Activated naive CD4-positive, alpha-beta T cell treated with anti-CD3 and anti-CD28 coated beads, Interleukin-2, amount 50 U/mL, for 16 hours (primary cell): Measurements from ENCODE around the gene LVRN.

Experiments used
- DNase-seq: peaks from one replicate; pipeline ENCODE4 v3.0.0-alpha.2; 2020

The LVRN gene

GRCh38 chr5:116032991-116033390, 70.7 kb downstream of the LVRN start:
- no peak for DNase-seq

- DNase-seq = no peak
Observed at GRCh38 chr5:116035123-116035522, 72.8 kb downstream of the LVRN start.

- DNase-seq = no peak
Observed at GRCh38 chr5:116037236-116037822, 75.1 kb downstream of the LVRN start.

GRCh38 chr5:116038817-116039216, 76.5 kb downstream of the LVRN start:
- DNase-seq = no peak

- DNase-seq = no peak
Observed at GRCh38 chr5:116042375-116042774, 80.1 kb downstream of the LVRN start.

GRCh38 chr5:116044073-116044472, 81.8 kb downstream of the LVRN start:
- DNase-seq = no peak

- no peak for DNase-seq
Observed at GRCh38 chr5:116045821-116046220, 83.5 kb downstream of the LVRN start.

GRCh38 chr5:116046261-116046660, 84.0 kb downstream of the LVRN start:
- no peak for DNase-seq

- no peak for DNase-seq
Observed at GRCh38 chr5:116046823-116047222, 84.5 kb downstream of the LVRN start.

GRCh38 chr5:116058346-116058936, 96.2 kb downstream of the LVRN start:
- DNase-seq = no peak

- no peak for DNase-seq
Observed at GRCh38 chr5:116062352-116062751, 100.1 kb downstream of the LVRN start.

GRCh38 chr5:116063950-116064349, 101.7 kb downstream of the LVRN start:
- no peak for DNase-seq

- no peak for DNase-seq
Observed at GRCh38 chr5:116068028-116068632, 105.9 kb downstream of the LVRN start.

- no peak for DNase-seq
Observed at GRCh38 chr5:116071211-116071610, 108.9 kb downstream of the LVRN start.

GRCh38 chr5:116075191-116075831, 113.0 kb downstream of the LVRN start:
- DNase-seq = no peak

GRCh38 chr5:116076496-116076895, 114.2 kb downstream of the LVRN start:
- DNase-seq = no peak
